GM10248 (cell line): ENCODE data around the gene COG7.
"Not testable (repeated sequence)": the region's sequence is repeated elsewhere in the genome, so short reads cannot be mapped to it uniquely, and the experiment has no call there.

Experiments used
- CTCF ChIA-PET: fragments of 300-600 bp; sonication (Branson Sonifier 250); formaldehyde crosslinking; extraction: SDS; loops from one replicate; lab custom pipeline; 2021; ENCODE audit warnings: antibody characterized with exemption; lab: Yijun Ruan, JAX
- POLR2A ChIA-PET: fragments of 350-650 bp; sonication (Branson Sonifier 250); formaldehyde crosslinking; extraction: SDS; loops from one replicate; lab custom pipeline; 2020; ENCODE audit warnings: antibody characterized with exemption; lab: Yijun Ruan, JAX
- DNase-seq: peaks from one replicate; pipeline ENCODE4 v3.0.0; 2012; ENCODE audit errors: extremely low spot score
- CTCF ChIP-seq: IDR thresholded peaks from 2 replicates; pipeline ENCODE4 v1.5.1; 2012; ENCODE audit warnings: mild to moderate bottlenecking, low read depth; ENCODE audit errors: extremely low read depth, missing control alignments, control extremely low read depth

The COG7 gene

GRCh38 chr16:23464196-23464595, 11.2 kb upstream of the COG7 start:
- no peak for DNase-seq
- ChIA-PET POLR2A (no interaction called here), CTCF (interaction anchor here (1.1 kb wide), 1 partner anchor 11 kb away, joined by 3 read pairs; the partner anchor contains the start of gene COG7)
- TF ChIP-seq CTCF, result no peak

- DNase-seq, POLR2A ChIA-PET: not testable (repeated sequence)
- CTCF ChIA-PET, result interaction anchor here (1.1 kb wide), 1 partner anchor 10 kb away, joined by 3 read pairs; the partner anchor contains the start of gene COG7
Measured at GRCh38 chr16:23462994-23463393, 10.0 kb upstream of the COG7 start.

GRCh38 chr16:23453338-23454052, 506 bp upstream of the COG7 start:
- ChIA-PET POLR2A (no interaction called here), CTCF (interaction anchor here (0.8 to 12.6 kb wide), 4 partner anchors 10 to 271 kb away, joined by 3 to 98 read pairs (median 4); partner anchors contain the start of gene SCNN1G)
- no peak for DNase-seq
- no peak for TF ChIP-seq CTCF

GRCh38 chr16:23452221-23452571, 793 bp downstream of the COG7 start:
- CTCF ChIA-PET, result interaction anchor here (0.8 to 12.6 kb wide), 3 partner anchors 13 to 145 kb away, joined by 3 to 98 read pairs (median 3); no protein-coding TSS in a partner anchor
- POLR2A ChIA-PET, result interaction anchor here (0.7 kb wide), 1 partner anchor 299 kb away, joined by 3 read pairs; no protein-coding TSS in a partner anchor
- no peak for DNase-seq
- no peak for TF ChIP-seq CTCF

GRCh38 chr16:23448392-23448791, 4.6 kb downstream of the COG7 start:
- DNase-seq, result no peak
- CTCF ChIA-PET, result interaction anchor here (12.6 kb wide), 1 partner anchor 14 kb away, joined by 98 read pairs; no protein-coding TSS in a partner anchor
- no peak for TF ChIP-seq CTCF
- POLR2A ChIA-PET, result no interaction called here

GRCh38 chr16:23437542-23437941, 15.4 kb downstream of the COG7 start:
- POLR2A ChIA-PET, DNase-seq: not testable (repeated sequence)
- CTCF ChIA-PET, result interaction anchor here (4.8 to 8.4 kb wide), 3 partner anchors 10 to 256 kb away, joined by 44 to 304 read pairs (median 98); partner anchors contain the start of genes COG7 and SCNN1G

- no peak for TF ChIP-seq CTCF
- POLR2A ChIA-PET, result no interaction called here
- CTCF ChIA-PET, result interaction anchor here (1.3 to 8.4 kb wide), 9 partner anchors 11 to 599 kb away, joined by 4 to 304 read pairs (median 40); partner anchors contain the start of genes COG7 and SCNN1G
- no peak for DNase-seq
Measured at GRCh38 chr16:23436951-23437350, 16.0 kb downstream of the COG7 start.
